H1 (cell line): ENCODE data around the gene CDKN1A. TPM values are rescaled to one million over a fixed set of nuclear protein-coding genes. Genes with fewer than 3 reads are reported as not detected.

Experiments used
- EZH2 ChIP-seq: fragments of 200-600 bp; sonication (generic); IDR thresholded peaks from 2 replicates; pipeline ENCODE4 v1.7.1; 2012; ENCODE audit warnings: low read depth, mild to moderate bottlenecking, moderate library complexity, low read length, inconsistent platforms; ENCODE audit not compliant: severe bottlenecking
- HDAC6 ChIP-seq: IDR thresholded peaks from one replicate; pipeline ENCODE4 v1.7.1; 2012; ENCODE audit warnings: low read depth, mild to moderate bottlenecking, inconsistent platforms, low read length, moderate library complexity
- JUN ChIP-seq: IDR thresholded peaks from 2 replicates; pipeline ENCODE4 v1.6.1; 2011; ENCODE audit warnings: low read depth, mild to moderate bottlenecking, improper control_type of control experiment, low read length
- SP2 ChIP-seq: IDR thresholded peaks from 2 replicates; pipeline ENCODE4 v1.6.1; 2012; ENCODE audit warnings: mild to moderate bottlenecking, low read length, inconsistent platforms
- TCF12 ChIP-seq: IDR thresholded peaks from 2 replicates; pipeline ENCODE4 v1.6.1; 2011; ENCODE audit warnings: low read depth, mild to moderate bottlenecking, low read length
- polyA plus RNA-seq, 7 experiments: library from polyadenylated mRNA; depleted of rRNA in 3 of 7; stranded (reverse) in 5 of 7; unstranded in 2 of 7; fragments of >200 nt in 5 of 7; fragments of 200-250 nt in 2 of 7; gene quantifications; 1 replicate in 5 of 7; 2 replicates in 1 of 7; 4 replicates in 1 of 7; pipeline versions ENCODE4 v1.2.1 to v1.2.3, GENCODE V29; 2011 to 2013; ENCODE audit warnings: missing spikeins in 2 of 7, mixed read lengths in 2 of 7
- total RNA-seq: library from RNA; stranded (reverse); fragmentation: NEBNext Ultra II Directional; extraction: Animal tissue kit (Norgen Biotek cat#: 25700); gene quantifications from 2 replicates; pipeline ENCODE4 v1.2.1, GENCODE V29; 2021
- TF ChIP-seq, protein P1 (sequence below): fragments of 300-600 bp; sonication (generic); IDR thresholded peaks from 2 replicates; pipeline ENCODE4 v1.7.1; 2012; ENCODE audit warnings: low read length, moderate library complexity, mild to moderate bottlenecking, inconsistent platforms; ENCODE audit not compliant: insufficient replicate concordance
- TF ChIP-seq, protein P2 (sequence below), 3 experiments: IDR thresholded peaks; 1 replicate in 2 of 3; 2 replicates in 1 of 3; pipeline versions ENCODE4 v1.5.1 to v1.6.1; 2011; ENCODE audit warnings: low read length in 3 of 3, mild to moderate bottlenecking in 3 of 3, inconsistent platforms in 2 of 3, low read depth in 1 of 3, moderate library complexity in 1 of 3; ENCODE audit not compliant: insufficient read depth in 1 of 3; ENCODE audit errors: control extremely low read depth in 1 of 3
- TF ChIP-seq, protein P3 (sequence below): IDR thresholded peaks from 2 replicates; pipeline ENCODE4 v1.6.1; 2012; ENCODE audit warnings: low read length, inconsistent platforms

The CDKN1A gene
- total and polyA plus RNA-seq, 2 of the 8 experiments (the other 6 are each of a cell fraction or from before 2014, with no cell fraction given): 15.2 to 36.0 TPM

DNA sequence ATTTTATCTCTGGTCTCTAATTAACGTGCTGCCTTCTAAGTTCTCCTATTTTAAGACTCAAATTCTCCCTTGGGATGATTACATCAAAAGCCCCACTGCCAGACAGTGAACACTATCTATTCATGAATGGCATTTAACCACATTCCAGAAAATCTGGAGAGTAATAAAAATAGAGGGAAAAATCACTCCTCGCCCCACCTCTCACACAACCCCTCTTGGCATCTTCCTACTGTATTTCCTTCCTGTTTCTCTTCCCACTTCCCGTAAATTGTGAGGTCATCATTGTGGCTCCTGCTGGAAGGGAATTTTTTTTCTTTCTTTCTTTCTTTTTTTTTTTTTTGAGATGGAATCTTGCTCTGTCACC lies 50.6 kb downstream of the CDKN1A start (continued):
- TF ChIP-seq, protein P1, sequence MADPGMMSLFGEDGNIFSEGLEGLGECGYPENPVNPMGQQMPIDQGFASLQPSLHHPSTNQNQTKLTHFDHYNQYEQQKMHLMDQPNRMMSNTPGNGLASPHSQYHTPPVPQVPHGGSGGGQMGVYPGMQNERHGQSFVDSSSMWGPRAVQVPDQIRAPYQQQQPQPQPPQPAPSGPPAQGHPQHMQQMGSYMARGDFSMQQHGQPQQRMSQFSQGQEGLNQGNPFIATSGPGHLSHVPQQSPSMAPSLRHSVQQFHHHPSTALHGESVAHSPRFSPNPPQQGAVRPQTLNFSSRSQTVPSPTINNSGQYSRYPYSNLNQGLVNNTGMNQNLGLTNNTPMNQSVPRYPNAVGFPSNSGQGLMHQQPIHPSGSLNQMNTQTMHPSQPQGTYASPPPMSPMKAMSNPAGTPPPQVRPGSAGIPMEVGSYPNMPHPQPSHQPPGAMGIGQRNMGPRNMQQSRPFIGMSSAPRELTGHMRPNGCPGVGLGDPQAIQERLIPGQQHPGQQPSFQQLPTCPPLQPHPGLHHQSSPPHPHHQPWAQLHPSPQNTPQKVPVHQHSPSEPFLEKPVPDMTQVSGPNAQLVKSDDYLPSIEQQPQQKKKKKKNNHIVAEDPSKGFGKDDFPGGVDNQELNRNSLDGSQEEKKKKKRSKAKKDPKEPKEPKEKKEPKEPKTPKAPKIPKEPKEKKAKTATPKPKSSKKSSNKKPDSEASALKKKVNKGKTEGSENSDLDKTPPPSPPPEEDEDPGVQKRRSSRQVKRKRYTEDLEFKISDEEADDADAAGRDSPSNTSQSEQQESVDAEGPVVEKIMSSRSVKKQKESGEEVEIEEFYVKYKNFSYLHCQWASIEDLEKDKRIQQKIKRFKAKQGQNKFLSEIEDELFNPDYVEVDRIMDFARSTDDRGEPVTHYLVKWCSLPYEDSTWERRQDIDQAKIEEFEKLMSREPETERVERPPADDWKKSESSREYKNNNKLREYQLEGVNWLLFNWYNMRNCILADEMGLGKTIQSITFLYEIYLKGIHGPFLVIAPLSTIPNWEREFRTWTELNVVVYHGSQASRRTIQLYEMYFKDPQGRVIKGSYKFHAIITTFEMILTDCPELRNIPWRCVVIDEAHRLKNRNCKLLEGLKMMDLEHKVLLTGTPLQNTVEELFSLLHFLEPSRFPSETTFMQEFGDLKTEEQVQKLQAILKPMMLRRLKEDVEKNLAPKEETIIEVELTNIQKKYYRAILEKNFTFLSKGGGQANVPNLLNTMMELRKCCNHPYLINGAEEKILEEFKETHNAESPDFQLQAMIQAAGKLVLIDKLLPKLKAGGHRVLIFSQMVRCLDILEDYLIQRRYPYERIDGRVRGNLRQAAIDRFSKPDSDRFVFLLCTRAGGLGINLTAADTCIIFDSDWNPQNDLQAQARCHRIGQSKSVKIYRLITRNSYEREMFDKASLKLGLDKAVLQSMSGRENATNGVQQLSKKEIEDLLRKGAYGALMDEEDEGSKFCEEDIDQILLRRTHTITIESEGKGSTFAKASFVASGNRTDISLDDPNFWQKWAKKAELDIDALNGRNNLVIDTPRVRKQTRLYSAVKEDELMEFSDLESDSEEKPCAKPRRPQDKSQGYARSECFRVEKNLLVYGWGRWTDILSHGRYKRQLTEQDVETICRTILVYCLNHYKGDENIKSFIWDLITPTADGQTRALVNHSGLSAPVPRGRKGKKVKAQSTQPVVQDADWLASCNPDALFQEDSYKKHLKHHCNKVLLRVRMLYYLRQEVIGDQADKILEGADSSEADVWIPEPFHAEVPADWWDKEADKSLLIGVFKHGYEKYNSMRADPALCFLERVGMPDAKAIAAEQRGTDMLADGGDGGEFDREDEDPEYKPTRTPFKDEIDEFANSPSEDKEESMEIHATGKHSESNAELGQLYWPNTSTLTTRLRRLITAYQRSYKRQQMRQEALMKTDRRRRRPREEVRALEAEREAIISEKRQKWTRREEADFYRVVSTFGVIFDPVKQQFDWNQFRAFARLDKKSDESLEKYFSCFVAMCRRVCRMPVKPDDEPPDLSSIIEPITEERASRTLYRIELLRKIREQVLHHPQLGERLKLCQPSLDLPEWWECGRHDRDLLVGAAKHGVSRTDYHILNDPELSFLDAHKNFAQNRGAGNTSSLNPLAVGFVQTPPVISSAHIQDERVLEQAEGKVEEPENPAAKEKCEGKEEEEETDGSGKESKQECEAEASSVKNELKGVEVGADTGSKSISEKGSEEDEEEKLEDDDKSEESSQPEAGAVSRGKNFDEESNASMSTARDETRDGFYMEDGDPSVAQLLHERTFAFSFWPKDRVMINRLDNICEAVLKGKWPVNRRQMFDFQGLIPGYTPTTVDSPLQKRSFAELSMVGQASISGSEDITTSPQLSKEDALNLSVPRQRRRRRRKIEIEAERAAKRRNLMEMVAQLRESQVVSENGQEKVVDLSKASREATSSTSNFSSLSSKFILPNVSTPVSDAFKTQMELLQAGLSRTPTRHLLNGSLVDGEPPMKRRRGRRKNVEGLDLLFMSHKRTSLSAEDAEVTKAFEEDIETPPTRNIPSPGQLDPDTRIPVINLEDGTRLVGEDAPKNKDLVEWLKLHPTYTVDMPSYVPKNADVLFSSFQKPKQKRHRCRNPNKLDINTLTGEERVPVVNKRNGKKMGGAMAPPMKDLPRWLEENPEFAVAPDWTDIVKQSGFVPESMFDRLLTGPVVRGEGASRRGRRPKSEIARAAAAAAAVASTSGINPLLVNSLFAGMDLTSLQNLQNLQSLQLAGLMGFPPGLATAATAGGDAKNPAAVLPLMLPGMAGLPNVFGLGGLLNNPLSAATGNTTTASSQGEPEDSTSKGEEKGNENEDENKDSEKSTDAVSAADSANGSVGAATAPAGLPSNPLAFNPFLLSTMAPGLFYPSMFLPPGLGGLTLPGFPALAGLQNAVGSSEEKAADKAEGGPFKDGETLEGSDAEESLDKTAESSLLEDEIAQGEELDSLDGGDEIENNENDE: no peak
- no peak for TF ChIP-seq HDAC6
- no peak for TF ChIP-seq JUN
- TF ChIP-seq, protein P2, sequence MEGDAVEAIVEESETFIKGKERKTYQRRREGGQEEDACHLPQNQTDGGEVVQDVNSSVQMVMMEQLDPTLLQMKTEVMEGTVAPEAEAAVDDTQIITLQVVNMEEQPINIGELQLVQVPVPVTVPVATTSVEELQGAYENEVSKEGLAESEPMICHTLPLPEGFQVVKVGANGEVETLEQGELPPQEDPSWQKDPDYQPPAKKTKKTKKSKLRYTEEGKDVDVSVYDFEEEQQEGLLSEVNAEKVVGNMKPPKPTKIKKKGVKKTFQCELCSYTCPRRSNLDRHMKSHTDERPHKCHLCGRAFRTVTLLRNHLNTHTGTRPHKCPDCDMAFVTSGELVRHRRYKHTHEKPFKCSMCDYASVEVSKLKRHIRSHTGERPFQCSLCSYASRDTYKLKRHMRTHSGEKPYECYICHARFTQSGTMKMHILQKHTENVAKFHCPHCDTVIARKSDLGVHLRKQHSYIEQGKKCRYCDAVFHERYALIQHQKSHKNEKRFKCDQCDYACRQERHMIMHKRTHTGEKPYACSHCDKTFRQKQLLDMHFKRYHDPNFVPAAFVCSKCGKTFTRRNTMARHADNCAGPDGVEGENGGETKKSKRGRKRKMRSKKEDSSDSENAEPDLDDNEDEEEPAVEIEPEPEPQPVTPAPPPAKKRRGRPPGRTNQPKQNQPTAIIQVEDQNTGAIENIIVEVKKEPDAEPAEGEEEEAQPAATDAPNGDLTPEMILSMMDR (IDR thresholded peaks at IDR 0.05; ENCODE audit: control extremely low read depth in 1 of 3, insufficient read depth in 1 of 3, low read depth in 1 of 3, low read length in 3 of 3): no peak
- no peak for TF ChIP-seq EZH2
- no peak for TF ChIP-seq SP2
- no peak for TF ChIP-seq TCF12
- TF ChIP-seq, protein P3, sequence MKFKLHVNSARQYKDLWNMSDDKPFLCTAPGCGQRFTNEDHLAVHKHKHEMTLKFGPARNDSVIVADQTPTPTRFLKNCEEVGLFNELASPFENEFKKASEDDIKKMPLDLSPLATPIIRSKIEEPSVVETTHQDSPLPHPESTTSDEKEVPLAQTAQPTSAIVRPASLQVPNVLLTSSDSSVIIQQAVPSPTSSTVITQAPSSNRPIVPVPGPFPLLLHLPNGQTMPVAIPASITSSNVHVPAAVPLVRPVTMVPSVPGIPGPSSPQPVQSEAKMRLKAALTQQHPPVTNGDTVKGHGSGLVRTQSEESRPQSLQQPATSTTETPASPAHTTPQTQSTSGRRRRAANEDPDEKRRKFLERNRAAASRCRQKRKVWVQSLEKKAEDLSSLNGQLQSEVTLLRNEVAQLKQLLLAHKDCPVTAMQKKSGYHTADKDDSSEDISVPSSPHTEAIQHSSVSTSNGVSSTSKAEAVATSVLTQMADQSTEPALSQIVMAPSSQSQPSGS: no peak
